ENCODE data around the gene PLTP.
"Not testable (repeated sequence)": the region's sequence is repeated elsewhere in the genome, so short reads cannot be mapped to it uniquely, and the experiment has no call there.

Gene PLTP

GRCh38 chr20:45911486-45912343 lies at the start of gene PLTP:
Gene PLTP (minus strand): TSS chr20:45912155. CDS start chr20:45911452, 703 bp downstream.
- no peak for DNase-seq

GRCh38 chr20:45959956-45960630 lies 48.1 kb upstream of the PLTP start:
- no peak for DNase-seq

- no peak for DNase-seq
Observed at GRCh38 chr20:45959126-45959525, 47.2 kb upstream of the PLTP start.

- DNase-seq, result no peak
Observed at GRCh38 chr20:45958593-45958992, 46.6 kb upstream of the PLTP start.

GRCh38 chr20:45957021-45957941 lies 45.3 kb upstream of the PLTP start:
- DNase-seq, result no peak

GRCh38 chr20:45956326-45956725 lies 44.4 kb upstream of the PLTP start:
- DNase-seq, result not testable (repeated sequence)

GRCh38 chr20:45953672-45954071 lies 41.7 kb upstream of the PLTP start:
- DNase-seq, result no peak

GRCh38 chr20:45952861-45953260 lies 40.9 kb upstream of the PLTP start:
- no peak for DNase-seq

- DNase-seq, result no peak
Observed at GRCh38 chr20:45951925-45952834, 40.2 kb upstream of the PLTP start.

GRCh38 chr20:45950330-45950646 lies 38.3 kb upstream of the PLTP start:
- no peak for DNase-seq

GRCh38 chr20:45949542-45950329 lies 37.8 kb upstream of the PLTP start:
- DNase-seq, result no peak

GRCh38 chr20:45948742-45949541 lies 37.0 kb upstream of the PLTP start:
- no peak for DNase-seq

GRCh38 chr20:45948261-45948733 lies 36.3 kb upstream of the PLTP start:
- DNase-seq, result no peak

GRCh38 chr20:45947110-45947866 lies 35.3 kb upstream of the PLTP start:
- no peak for DNase-seq

GRCh38 chr20:45946149-45946970 lies 34.4 kb upstream of the PLTP start:
- DNase-seq, result no peak

GRCh38 chr20:45945678-45946148 lies 33.8 kb upstream of the PLTP start:
- no peak for DNase-seq

- no peak for DNase-seq
Observed at GRCh38 chr20:45944965-45945677, 33.2 kb upstream of the PLTP start.

All from NCI-H2029 (cell line).